Measurements from ENCODE around the gene SIN3A.

DNA sequence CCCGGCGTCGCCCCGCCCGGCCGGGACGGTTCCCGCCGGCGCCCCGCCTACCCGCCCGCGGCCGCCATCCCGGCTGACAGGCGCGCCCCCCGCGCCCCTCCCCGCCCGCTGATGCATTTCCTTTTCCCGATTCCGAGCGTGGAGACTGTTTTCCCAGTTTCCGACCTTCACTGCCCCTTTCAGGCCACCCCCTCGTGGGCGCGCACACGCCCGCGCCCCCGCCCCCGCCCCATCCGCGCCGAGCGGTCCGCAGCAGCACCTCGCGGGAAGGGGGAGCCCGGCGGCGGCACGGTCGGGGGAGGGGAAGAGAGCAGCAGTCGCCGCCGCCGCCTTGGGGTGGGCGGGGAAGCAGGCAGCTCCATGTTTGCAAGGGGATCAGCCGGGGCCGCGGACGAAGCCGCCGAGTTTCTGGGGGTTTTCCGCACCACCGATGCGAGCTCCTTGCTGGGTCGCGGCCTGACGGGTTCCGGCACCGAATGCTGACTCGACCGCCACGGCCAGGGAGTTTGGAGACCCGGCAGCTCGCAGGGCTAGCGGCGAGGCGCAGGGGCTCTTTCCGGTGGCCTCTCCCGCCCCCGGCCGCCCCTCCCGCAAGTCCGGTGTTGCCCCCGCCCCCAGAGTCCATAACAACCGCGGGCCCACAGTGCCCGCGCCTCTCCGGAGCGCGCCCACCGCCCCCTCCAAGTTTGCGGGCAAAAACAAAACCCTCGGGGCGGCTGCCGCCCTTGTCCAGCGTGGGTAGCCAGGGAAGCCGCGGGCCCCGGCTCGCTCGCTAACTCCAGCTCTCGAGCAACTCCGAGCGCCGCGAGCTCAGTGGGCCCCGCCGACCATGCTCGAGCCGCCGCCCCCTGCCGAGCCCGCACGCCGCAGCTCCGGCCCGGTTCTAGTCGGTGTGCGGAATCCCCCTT lies 3.2 kb upstream of the SIN3A start:
- TF ChIP-seq, protein P1, sequence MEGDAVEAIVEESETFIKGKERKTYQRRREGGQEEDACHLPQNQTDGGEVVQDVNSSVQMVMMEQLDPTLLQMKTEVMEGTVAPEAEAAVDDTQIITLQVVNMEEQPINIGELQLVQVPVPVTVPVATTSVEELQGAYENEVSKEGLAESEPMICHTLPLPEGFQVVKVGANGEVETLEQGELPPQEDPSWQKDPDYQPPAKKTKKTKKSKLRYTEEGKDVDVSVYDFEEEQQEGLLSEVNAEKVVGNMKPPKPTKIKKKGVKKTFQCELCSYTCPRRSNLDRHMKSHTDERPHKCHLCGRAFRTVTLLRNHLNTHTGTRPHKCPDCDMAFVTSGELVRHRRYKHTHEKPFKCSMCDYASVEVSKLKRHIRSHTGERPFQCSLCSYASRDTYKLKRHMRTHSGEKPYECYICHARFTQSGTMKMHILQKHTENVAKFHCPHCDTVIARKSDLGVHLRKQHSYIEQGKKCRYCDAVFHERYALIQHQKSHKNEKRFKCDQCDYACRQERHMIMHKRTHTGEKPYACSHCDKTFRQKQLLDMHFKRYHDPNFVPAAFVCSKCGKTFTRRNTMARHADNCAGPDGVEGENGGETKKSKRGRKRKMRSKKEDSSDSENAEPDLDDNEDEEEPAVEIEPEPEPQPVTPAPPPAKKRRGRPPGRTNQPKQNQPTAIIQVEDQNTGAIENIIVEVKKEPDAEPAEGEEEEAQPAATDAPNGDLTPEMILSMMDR (conservative IDR thresholded peaks at IDR 0.05), result no peak
- no peak for TF ChIP-seq EZH2 (IDR thresholded peaks at IDR 0.05; ENCODE audit: low read depth)

Measured in PC-9 (cell line).